ENCODE results near the gene FSTL3. TPM values are rescaled to one million over a fixed set of nuclear protein-coding genes. Genes with fewer than 3 reads are reported as not detected.

Gene FSTL3
- total RNA-seq, 6 donors from 2014 or later = 109 to 335 (median 197) TPM

GRCh38 chr19:703329-703650 lies 27.1 kb downstream of the FSTL3 start:
- Histone ChIP-seq H3K4me3 (peak overlapping the region in 3 of 4 donors; percentile 34 to 51 (median 40)), H3K9me3 (no peaks in the 10 kb centered on the region), H3K27ac (peak overlapping the region; percentile 30 to 71 (median 69)), H3K27me3 (peaks cover 0 to 5% (median under 1%) of the 10 kb centered on the region in 4 donors), H3K4me1 (peaks cover 8 to 31% (median 19%) of the 10 kb centered on the region in 4 donors), H3K36me3 (no peaks in the 10 kb centered on the region)
- 32 to 37% methylated on average over 4 of the region's 4 CpGs for WGBS, 2 donors
- no peak for DNase-seq
- TF ChIP-seq CTCF (IDR thresholded peaks at IDR 0.05) = no peak
- TF ChIP-seq POLR2A (IDR thresholded peaks at IDR 0.05) = no peak
- no peak for TF ChIP-seq POLR2AphosphoS5 (IDR thresholded peaks at IDR 0.05)
- TF ChIP-seq EP300 (IDR thresholded peaks at IDR 0.05) = no peak
- ATAC-seq (ENCODE audit: low FRiP score in 2 of 2) = peak in 1 of 2 donors; percentile 2

- TF ChIP-seq POLR2AphosphoS5 (IDR thresholded peaks at IDR 0.05) = peak; percentile 22 to 75
- no peak for TF ChIP-seq EP300 (IDR thresholded peaks at IDR 0.05)
- TF ChIP-seq POLR2A (IDR thresholded peaks at IDR 0.05) = peak in 1 of 4 donors; percentile 56
- TF ChIP-seq CTCF (IDR thresholded peaks at IDR 0.05) = peak in 1 of 6 experiments; percentile 13
- Histone ChIP-seq H3K27me3 (peaks cover 0 to 8% (median 2%) of the 10 kb centered on the region in 4 donors), H3K4me3 (peak overlapping the region in 3 of 4 donors; percentile 34 to 51 (median 40)), H3K27ac (peak overlapping the region; percentile 30 to 71 (median 69)), H3K36me3 (no peaks in the 10 kb centered on the region), H3K4me1 (peaks cover 11 to 34% (median 22%) of the 10 kb centered on the region in 4 donors), H3K9me3 (no peaks in the 10 kb centered on the region)
- WGBS, 2 donors = 5 to 19% methylated on average over 9 to 25 of the region's 50 CpGs
- ATAC-seq (ENCODE audit: low FRiP score in 2 of 2) (peak; percentile 94), DNase-seq (peak; percentile 93 to 97)
Observed at GRCh38 chr19:703651-704446, 27.7 kb downstream of the FSTL3 start.

- H3K36me3 ChIP-seq = no peaks in the 10 kb centered on the region
- peak overlapping the region in 3 of 4 donors; percentile 21 to 51 (median 40) for H3K4me3 ChIP-seq
- H3K27me3 ChIP-seq = peaks cover 0 to 12% (median 2%) of the 10 kb centered on the region in 4 donors
- ATAC-seq (ENCODE audit: low FRiP score in 2 of 2) = no peak
- no peaks in the 10 kb centered on the region for H3K9me3 ChIP-seq
- DNase-seq = no peak
- peaks cover 11 to 40% (median 22%) of the 10 kb centered on the region in 4 donors for H3K4me1 ChIP-seq
- TF ChIP-seq POLR2A (IDR thresholded peaks at IDR 0.05) (no peak), CTCF (IDR thresholded peaks at IDR 0.05) (no peak), POLR2AphosphoS5 (IDR thresholded peaks at IDR 0.05) (no peak), EP300 (IDR thresholded peaks at IDR 0.05) (no peak)
- WGBS, 2 donors = 22 to 26% methylated on average over 14 of the region's 14 CpGs
- H3K27ac ChIP-seq = peak overlapping the region in 2 of 4 donors; percentile 23 to 26
Observed at GRCh38 chr19:704447-704741, 28.2 kb downstream of the FSTL3 start.

- peak within 1 kb of the TSS; percentile 51 to 86 (median 72) for H3K4me3 ChIP-seq
- peaks cover 20 to 50% (median 24%) of the 10 kb centered on the region in 4 donors for H3K4me1 ChIP-seq
- 44 to 56% methylated on average over 1 to 11 of the region's 93 CpGs for WGBS, 2 donors
- peak in 1 of 2 donors; percentile 34 for ATAC-seq (ENCODE audit: low FRiP score in 2 of 2)
- no peak for TF ChIP-seq EP300 (IDR thresholded peaks at IDR 0.05)
- TF ChIP-seq POLR2AphosphoS5 (IDR thresholded peaks at IDR 0.05) = no peak
- no peak for TF ChIP-seq POLR2A (IDR thresholded peaks at IDR 0.05)
- TF ChIP-seq CTCF (IDR thresholded peaks at IDR 0.05) = peak in 4 of 6 experiments; percentile 9 to 46 (median 29)
- peak in 1 of 2 donors; percentile 88 for DNase-seq
- H3K9me3 ChIP-seq = no peaks in the 10 kb centered on the region
- peaks cover 0 to 18% (median 4%) of the 10 kb centered on the region in 4 donors for H3K27me3 ChIP-seq
- peak within 1 kb of the TSS; percentile 69 to 91 (median 84) for H3K27ac ChIP-seq
- no peaks in the 10 kb centered on the region for H3K36me3 ChIP-seq
Observed at GRCh38 chr19:708154-709143, 32.3 kb downstream of the FSTL3 start, which contains the start of gene PALM. Gene PALM (plus strand): TSS chr19:708935. CDS start chr19:709147, 212 bp downstream.
